Measurements from ENCODE around the gene BHLHE40.

- no peak for TF ChIP-seq POLR2A (IDR thresholded peaks at IDR 0.05; ENCODE audit: extremely low read depth, insufficient read length)
- TF ChIP-seq CTCF (IDR thresholded peaks at IDR 0.05; ENCODE audit: low read depth, low read length) = no peak
- no peak for TF ChIP-seq MAX (IDR thresholded peaks at IDR 0.05; ENCODE audit: low read depth, low read length)
Measured at GRCh38 chr3:5021116-5022092, 42.2 kb downstream of the BHLHE40 start.
